ENCODE measurements around the gene UNC45A.
"Not testable (repeated sequence)": the region's sequence is repeated elsewhere in the genome, so short reads cannot be mapped to it uniquely, and the experiment has no call there.

The UNC45A gene

DNA sequence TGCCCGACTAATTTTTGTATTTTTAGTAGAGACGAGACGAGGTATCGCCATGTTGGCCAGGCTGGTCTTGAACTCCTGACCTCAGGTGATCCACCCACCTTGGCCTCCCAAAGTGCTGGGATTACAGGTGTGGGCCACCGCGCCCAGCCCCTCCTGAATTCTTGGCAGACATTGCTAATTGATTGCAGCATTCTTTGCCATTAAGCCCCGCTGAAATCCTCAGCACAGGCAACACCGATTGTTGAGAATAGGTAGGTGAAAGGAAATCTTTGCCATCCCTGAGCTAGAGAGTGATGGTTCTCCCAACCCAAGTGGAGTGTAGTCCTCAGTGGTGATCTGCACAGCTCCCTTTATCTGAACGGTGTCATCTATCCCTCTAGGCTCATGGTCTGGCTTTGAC lies 30.3 kb upstream of the UNC45A start:
- Histone ChIP-seq H3K27ac (ENCODE audit: low read length) (no peak overlapping the region), H3K36me3 (ENCODE audit: control insufficient read depth in 2 of 2, insufficient read depth in 2 of 2, low read length in 2 of 2) (peaks cover 35 to 36% of the 10 kb centered on the region in 2 donors), H3K4me1 (ENCODE audit: control insufficient read depth, insufficient read depth, low read length) (peaks cover 20% of the 10 kb centered on the region), H3K9me3 (ENCODE audit: control insufficient read depth in 2 of 2, low read length in 2 of 2) (no peaks in the 10 kb centered on the region), H3K27me3 (ENCODE audit: control insufficient read depth in 1 of 2, insufficient read depth in 2 of 2, low read length in 2 of 2) (no peaks in the 10 kb centered on the region), H3K4me3 (ENCODE audit: low read length in 2 of 2) (no peak overlapping the region), H3K9ac (ENCODE audit: low read length in 2 of 2) (no peak overlapping the region)

DNA sequence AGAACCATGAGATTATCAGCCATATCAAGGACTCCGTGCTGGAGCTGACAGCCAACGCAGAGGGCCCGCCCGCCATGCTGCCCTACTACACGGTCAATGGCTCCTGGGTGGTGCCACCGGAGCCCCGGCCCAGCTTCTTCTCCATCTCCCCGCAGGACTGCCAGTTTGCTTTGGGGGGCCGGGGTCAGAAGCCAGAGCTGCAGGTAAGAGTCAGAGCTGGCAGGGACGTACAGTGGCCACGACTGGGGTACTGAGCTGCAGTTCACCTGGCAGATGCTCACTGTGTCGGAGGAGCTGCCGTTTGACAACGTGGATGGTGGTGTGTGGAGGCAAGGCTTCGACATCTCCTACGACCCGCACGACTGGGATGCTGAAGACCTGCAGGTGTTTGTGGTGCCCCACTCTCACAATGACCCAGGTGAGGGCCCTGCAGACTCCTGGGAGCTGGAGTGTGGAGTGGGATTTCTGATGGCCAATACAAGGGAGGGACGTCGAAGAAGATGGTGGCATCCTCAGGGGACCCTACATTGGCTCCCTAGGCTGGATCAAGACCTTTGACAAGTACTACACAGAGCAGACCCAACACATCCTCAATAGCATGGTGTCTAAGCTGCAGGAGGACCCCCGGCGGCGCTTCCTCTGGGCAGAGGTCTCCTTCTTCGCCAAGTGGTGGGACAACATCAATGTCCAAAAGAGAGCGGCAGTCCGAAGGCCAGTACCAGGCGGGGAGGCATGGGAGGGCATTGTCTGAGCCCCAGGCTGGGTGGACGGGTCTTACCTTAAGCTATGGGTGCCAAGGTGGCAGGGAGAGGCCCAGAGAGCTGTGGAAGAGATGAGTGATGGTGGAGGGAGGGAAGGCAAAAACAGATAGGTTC lies 29.5 kb upstream of the UNC45A start:
- no peaks in the 10 kb centered on the region for H3K9me3 ChIP-seq (ENCODE audit: control insufficient read depth in 2 of 2, low read length in 2 of 2)
- no peaks in the 10 kb centered on the region for H3K27me3 ChIP-seq (ENCODE audit: control insufficient read depth in 1 of 2, insufficient read depth in 2 of 2, low read length in 2 of 2)
- no peak overlapping the region for H3K4me3 ChIP-seq (ENCODE audit: low read length in 2 of 2)
- no peak overlapping the region for H3K27ac ChIP-seq (ENCODE audit: low read length)
- H3K9ac ChIP-seq (ENCODE audit: low read length in 2 of 2) = no peak overlapping the region
- H3K4me1 ChIP-seq (ENCODE audit: control insufficient read depth, insufficient read depth, low read length) = peaks cover 20% of the 10 kb centered on the region
- peaks cover 42 to 43% of the 10 kb centered on the region in 2 donors for H3K36me3 ChIP-seq (ENCODE audit: control insufficient read depth in 2 of 2, insufficient read depth in 2 of 2, low read length in 2 of 2)

DNA sequence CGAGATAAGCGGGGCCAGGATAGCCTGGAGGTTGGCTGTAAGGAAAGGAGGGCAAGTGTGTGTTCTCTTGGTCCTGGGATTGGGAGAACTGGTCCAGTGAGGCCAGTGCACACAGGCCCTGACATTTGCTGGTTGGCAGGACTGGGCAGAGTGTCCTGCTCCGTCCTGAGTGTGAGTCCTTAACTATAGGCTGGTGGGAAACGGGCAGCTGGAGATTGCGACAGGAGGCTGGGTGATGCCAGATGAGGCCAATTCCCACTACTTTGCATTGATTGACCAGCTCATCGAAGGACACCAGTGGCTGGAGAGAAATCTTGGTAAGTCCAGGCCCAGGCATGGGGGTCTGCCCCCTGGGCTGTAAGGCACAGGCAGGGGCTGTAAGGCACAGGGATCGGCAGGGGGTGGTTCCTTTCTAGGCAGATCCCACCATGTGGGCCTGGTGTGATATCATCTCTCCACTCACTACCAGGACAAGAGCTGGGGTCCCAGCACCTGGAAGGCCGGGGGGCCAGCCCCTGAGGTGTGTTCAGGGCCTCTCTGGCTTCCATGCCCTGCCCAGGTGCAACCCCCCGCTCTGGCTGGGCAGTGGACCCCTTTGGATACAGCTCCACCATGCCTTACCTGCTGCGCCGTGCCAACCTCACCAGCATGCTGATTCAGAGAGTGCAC lies 28.8 kb upstream of the UNC45A start:
- H3K4me3 ChIP-seq (ENCODE audit: low read length in 2 of 2) = no peak overlapping the region
- H3K9me3 ChIP-seq (ENCODE audit: control insufficient read depth in 2 of 2, low read length in 2 of 2) = no peaks in the 10 kb centered on the region
- H3K4me1 ChIP-seq (ENCODE audit: control insufficient read depth, insufficient read depth, low read length) = peaks cover 20% of the 10 kb centered on the region
- no peak overlapping the region for H3K9ac ChIP-seq (ENCODE audit: low read length in 2 of 2)
- H3K27me3 ChIP-seq (ENCODE audit: control insufficient read depth in 1 of 2, insufficient read depth in 2 of 2, low read length in 2 of 2) = no peaks in the 10 kb centered on the region
- peaks cover 50% of the 10 kb centered on the region in 2 donors for H3K36me3 ChIP-seq (ENCODE audit: control insufficient read depth in 2 of 2, insufficient read depth in 2 of 2, low read length in 2 of 2)
- H3K27ac ChIP-seq (ENCODE audit: low read length) = no peak overlapping the region

GRCh38 chr15:90907051-90907660 lies 27.9 kb upstream of the UNC45A start:
- no peaks in the 10 kb centered on the region for H3K9me3 ChIP-seq (ENCODE audit: control insufficient read depth in 2 of 2, low read length in 2 of 2)
- H3K27ac ChIP-seq (ENCODE audit: low read length) = no peak overlapping the region
- H3K9ac ChIP-seq (ENCODE audit: low read length in 2 of 2) = no peak overlapping the region
- peaks cover 14% of the 10 kb centered on the region for H3K4me1 ChIP-seq (ENCODE audit: control insufficient read depth, insufficient read depth, low read length)
- peaks cover 58 to 59% of the 10 kb centered on the region in 2 donors for H3K36me3 ChIP-seq (ENCODE audit: control insufficient read depth in 2 of 2, insufficient read depth in 2 of 2, low read length in 2 of 2)
- H3K4me3 ChIP-seq (ENCODE audit: low read length in 2 of 2) = no peak overlapping the region
- H3K27me3 ChIP-seq (ENCODE audit: control insufficient read depth in 1 of 2, insufficient read depth in 2 of 2, low read length in 2 of 2) = no peaks in the 10 kb centered on the region

DNA sequence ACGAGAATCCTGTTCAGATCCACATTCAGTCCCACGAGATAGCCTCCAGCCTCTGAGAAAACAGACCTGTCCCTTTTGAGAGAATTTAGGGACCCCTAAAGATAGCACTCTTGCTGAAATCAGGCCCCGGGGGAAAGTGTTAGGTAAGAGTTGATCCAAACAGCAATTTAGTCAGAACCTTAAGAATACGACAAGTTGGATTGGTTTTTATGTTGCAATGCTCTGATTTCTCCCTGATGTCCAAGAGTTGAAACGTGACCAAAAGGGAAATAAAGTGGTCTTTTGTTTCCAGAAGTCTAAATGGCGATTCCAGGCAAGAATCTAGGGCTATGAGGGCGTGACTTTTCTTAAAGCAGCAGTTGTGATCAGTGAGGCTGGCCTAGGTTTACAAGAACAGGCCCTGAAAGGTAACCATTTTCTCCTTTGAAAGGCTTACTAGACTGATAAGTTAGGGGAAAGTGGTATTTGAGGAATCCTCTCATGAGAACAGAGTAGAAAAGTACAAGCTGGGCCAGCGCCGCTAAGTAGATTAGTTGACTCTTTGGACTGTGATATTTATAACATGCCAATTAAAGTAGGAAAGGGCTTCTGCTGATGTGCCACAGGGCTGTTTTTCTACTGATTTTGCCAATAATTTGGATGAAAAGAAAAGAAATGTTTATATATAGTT lies 27.1 kb upstream of the UNC45A start:
- H3K9me3 ChIP-seq (ENCODE audit: control insufficient read depth in 2 of 2, low read length in 2 of 2) = no peaks in the 10 kb centered on the region
- no peak overlapping the region for H3K4me3 ChIP-seq (ENCODE audit: low read length in 2 of 2)
- H3K27ac ChIP-seq (ENCODE audit: low read length) = no peak overlapping the region
- H3K27me3 ChIP-seq (ENCODE audit: control insufficient read depth in 1 of 2, insufficient read depth in 2 of 2, low read length in 2 of 2) = no peaks in the 10 kb centered on the region
- peaks cover 66 to 67% of the 10 kb centered on the region in 2 donors for H3K36me3 ChIP-seq (ENCODE audit: control insufficient read depth in 2 of 2, insufficient read depth in 2 of 2, low read length in 2 of 2)
- H3K4me1 ChIP-seq (ENCODE audit: control insufficient read depth, insufficient read depth, low read length) = peaks cover 10% of the 10 kb centered on the region
- no peak overlapping the region for H3K9ac ChIP-seq (ENCODE audit: low read length in 2 of 2)

GRCh38 chr15:90909449-90909848 lies 25.6 kb upstream of the UNC45A start:
- not testable (repeated sequence) for H3K9me3 ChIP-seq (ENCODE audit: control insufficient read depth in 2 of 2, low read length in 2 of 2); H3K4me1 ChIP-seq (ENCODE audit: control insufficient read depth, insufficient read depth, low read length); H3K4me3 ChIP-seq (ENCODE audit: low read length in 2 of 2); H3K27ac ChIP-seq (ENCODE audit: low read length); H3K27me3 ChIP-seq (ENCODE audit: control insufficient read depth in 1 of 2, insufficient read depth in 2 of 2, low read length in 2 of 2); H3K9ac ChIP-seq (ENCODE audit: low read length in 2 of 2)
- peaks cover 79 to 81% of the 10 kb centered on the region in 2 donors for H3K36me3 ChIP-seq (ENCODE audit: control insufficient read depth in 2 of 2, insufficient read depth in 2 of 2, low read length in 2 of 2)

GRCh38 chr15:90909976-90910375 lies 25.1 kb upstream of the UNC45A start:
- Histone ChIP-seq H3K4me1 (ENCODE audit: control insufficient read depth, insufficient read depth, low read length) (no peaks in the 10 kb centered on the region), H3K4me3 (ENCODE audit: low read length in 2 of 2) (no peak overlapping the region), H3K9me3 (ENCODE audit: control insufficient read depth in 2 of 2, low read length in 2 of 2) (no peaks in the 10 kb centered on the region), H3K36me3 (ENCODE audit: control insufficient read depth in 2 of 2, insufficient read depth in 2 of 2, low read length in 2 of 2) (peaks cover 80 to 83% of the 10 kb centered on the region in 2 donors), H3K27me3 (ENCODE audit: control insufficient read depth in 1 of 2, insufficient read depth in 2 of 2, low read length in 2 of 2) (no peaks in the 10 kb centered on the region), H3K27ac (ENCODE audit: low read length) (no peak overlapping the region), H3K9ac (ENCODE audit: low read length in 2 of 2) (no peak overlapping the region)

- H3K9ac ChIP-seq (ENCODE audit: low read length in 2 of 2) = no peak overlapping the region
- no peaks in the 10 kb centered on the region for H3K9me3 ChIP-seq (ENCODE audit: control insufficient read depth in 2 of 2, low read length in 2 of 2)
Measured at GRCh38 chr15:90910441-90911301, 24.4 kb upstream of the UNC45A start.

DNA sequence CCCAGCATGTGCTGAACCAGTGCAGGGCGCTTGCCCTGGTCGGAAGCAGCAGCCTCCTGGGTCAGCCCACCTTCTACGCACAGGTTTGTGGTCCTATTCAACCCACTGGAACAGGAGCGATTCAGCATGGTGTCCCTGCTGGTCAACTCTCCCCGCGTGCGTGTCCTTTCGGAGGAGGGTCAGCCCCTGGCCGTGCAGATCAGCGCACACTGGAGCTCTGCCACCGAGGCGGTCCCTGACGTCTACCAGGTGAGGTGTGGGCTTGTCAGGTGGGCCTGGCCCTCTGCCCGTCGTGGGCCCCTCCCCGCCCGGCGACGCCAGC lies 23.8 kb upstream of the UNC45A start:
- Histone ChIP-seq H3K4me1 (ENCODE audit: control insufficient read depth, insufficient read depth, low read length) (no peaks in the 10 kb centered on the region), H3K27me3 (ENCODE audit: control insufficient read depth in 1 of 2, insufficient read depth in 2 of 2, low read length in 2 of 2) (no peaks in the 10 kb centered on the region), H3K4me3 (ENCODE audit: low read length in 2 of 2) (no peak overlapping the region), H3K9ac (ENCODE audit: low read length in 2 of 2) (no peak overlapping the region), H3K27ac (ENCODE audit: low read length) (no peak overlapping the region), H3K9me3 (ENCODE audit: control insufficient read depth in 2 of 2, low read length in 2 of 2) (no peaks in the 10 kb centered on the region), H3K36me3 (ENCODE audit: control insufficient read depth in 2 of 2, insufficient read depth in 2 of 2, low read length in 2 of 2) (peaks cover 72 to 84% of the 10 kb centered on the region in 2 donors)

More at GRCh38 chr15:90910441-90911301, 24.4 kb upstream of the UNC45A start:
- H3K27me3 ChIP-seq (ENCODE audit: control insufficient read depth in 1 of 2, insufficient read depth in 2 of 2, low read length in 2 of 2) = no peaks in the 10 kb centered on the region
- no peak overlapping the region for H3K27ac ChIP-seq (ENCODE audit: low read length)
- no peak overlapping the region for H3K4me3 ChIP-seq (ENCODE audit: low read length in 2 of 2)
- H3K36me3 ChIP-seq (ENCODE audit: control insufficient read depth in 2 of 2, insufficient read depth in 2 of 2, low read length in 2 of 2) = peaks cover 73 to 83% of the 10 kb centered on the region in 2 donors
- no peaks in the 10 kb centered on the region for H3K4me1 ChIP-seq (ENCODE audit: control insufficient read depth, insufficient read depth, low read length)

Data from stomach smooth muscle (tissue), 2 donors.